Endodermal cell (in vitro differentiated cells): ENCODE measurements around the gene CEP76. TPM values are rescaled to one million over a fixed set of nuclear protein-coding genes. Genes with fewer than 3 reads are reported as not detected.
A peak's percentile ranks its signal among the peaks of the same experiment; 100 is the strongest.

Experiments
- DNase-seq: peaks from one replicate; pipeline ENCODE4 v3.0.0-alpha.2; 2017
- H3K27ac ChIP-seq: 2 replicates; pipeline ENCODE4 v1.5.1; 2013; ENCODE audit warnings: mild to moderate bottlenecking, low read depth, low read length, moderate library complexity
- H3K27me3 ChIP-seq: 2 replicates; pipeline ENCODE4 v1.6.1; 2013; ENCODE audit warnings: mild to moderate bottlenecking, low read length, moderate library complexity; ENCODE audit not compliant: insufficient read depth, control insufficient read depth, poor library complexity, severe bottlenecking
- H3K36me3 ChIP-seq: 2 replicates; pipeline ENCODE4 v1.7.0; 2013; ENCODE audit warnings: mild to moderate bottlenecking, low read length, moderate library complexity; ENCODE audit not compliant: control insufficient read depth, insufficient read depth
- H3K4me1 ChIP-seq: one replicate; pipeline ENCODE4 v1.7.0; 2013; ENCODE audit warnings: low read length; ENCODE audit not compliant: control insufficient read depth, insufficient read depth
- H3K4me3 ChIP-seq: 2 replicates; pipeline ENCODE4 v1.5.1; 2013; ENCODE audit warnings: mild to moderate bottlenecking, low read length, moderate library complexity
- H3K9ac ChIP-seq: 2 replicates; pipeline ENCODE4 v1.6.1; 2013; ENCODE audit warnings: mild to moderate bottlenecking, low read length, moderate library complexity; ENCODE audit not compliant: poor library complexity, severe bottlenecking; ENCODE audit errors: extremely low read depth
- H3K9me3 ChIP-seq: 2 replicates; pipeline ENCODE4 v1.6.1; 2013; ENCODE audit warnings: mild to moderate bottlenecking, low read length, moderate library complexity; ENCODE audit not compliant: control insufficient read depth
- H3K27ac Mint-ChIP-seq: 2 replicates; pipeline ENCODE4 v1.8.0; 2020; ENCODE audit warnings: mixed read lengths
- H3K27me3 Mint-ChIP-seq: 2 replicates; pipeline ENCODE4 v1.8.0; 2021; ENCODE audit warnings: mild to moderate bottlenecking, mixed read lengths; ENCODE audit not compliant: insufficient read depth
- H3K36me3 Mint-ChIP-seq: 2 replicates; pipeline ENCODE4 v1.8.0; 2020; ENCODE audit warnings: low read depth, mixed read lengths
- H3K4me1 Mint-ChIP-seq: 2 replicates; pipeline ENCODE4 v1.8.0; 2020; ENCODE audit warnings: mixed read lengths
- H3K4me3 Mint-ChIP-seq: 2 replicates; pipeline ENCODE4 v1.8.0; 2020; ENCODE audit warnings: mild to moderate bottlenecking, moderate library complexity, mixed read lengths
- H3K9me3 Mint-ChIP-seq: 2 replicates; pipeline ENCODE4 v1.8.0; 2020; ENCODE audit warnings: mild to moderate bottlenecking, mixed read lengths
- WGBS, 2 experiments: methylation state at CpG; one replicate each; pipeline versions ENCODE4 v1.1.5 to v1.1.7; 2013; ENCODE audit warnings: missing lambda C conversion rate in 2 of 2, mixed read lengths in 1 of 2; ENCODE audit not compliant: insufficient coverage in 1 of 2, insufficient read length in 1 of 2; 5-methylcytosine and 5-hydroxymethylcytosine counted together
- total RNA-seq, 2 donors: library from RNA; stranded (reverse); fragmentation: NEBNext Ultra II Directional in 1 of 2; extraction: Animal tissue kit (Norgen Biotek cat#: 25700) in 1 of 2; gene quantifications; 2 replicates in 1 of 2; 3 replicates in 1 of 2; pipeline ENCODE4 v1.2.1, GENCODE V29; 2021
- TF ChIP-seq, protein P1 (sequence below): fragments of 200-600 bp; sonication (generic); conservative IDR thresholded peaks from 2 replicates; pipeline ENCODE4 v1.5.0; 2021; ENCODE audit warnings: antibody characterized with exemption, mild to moderate bottlenecking

Gene CEP76
- total RNA-seq, 2 donors from 2014 or later, result 17.8 to 19.2 TPM

- H3K27me3 Mint-ChIP-seq, result no peaks in the 10 kb centered on the region
Observed at GRCh38 chr18:12637393-12637792, 65.1 kb downstream of the CEP76 start.

GRCh38 chr18:12631831-12632477 is 70.6 kb downstream of the CEP76 start:
- H3K27ac ChIP-seq, result no peak overlapping the region
- DNase-seq, result no peak
- Mint-ChIP-seq H3K27ac (no peak overlapping the region), H3K4me3 (no peak overlapping the region), H3K36me3 (peaks cover 6% of the 10 kb centered on the region), H3K9me3 (peaks cover 15% of the 10 kb centered on the region), H3K4me1 (peaks cover 11% of the 10 kb centered on the region), H3K27me3 (no peaks in the 10 kb centered on the region)
- H3K4me3 ChIP-seq, result no peak overlapping the region
- peaks cover 3% of the 10 kb centered on the region for H3K4me1 ChIP-seq
- no peaks in the 10 kb centered on the region for H3K9me3 ChIP-seq
- no peaks in the 10 kb centered on the region for H3K27me3 ChIP-seq
- no peak overlapping the region for H3K9ac ChIP-seq
- TF ChIP-seq, protein P1, sequence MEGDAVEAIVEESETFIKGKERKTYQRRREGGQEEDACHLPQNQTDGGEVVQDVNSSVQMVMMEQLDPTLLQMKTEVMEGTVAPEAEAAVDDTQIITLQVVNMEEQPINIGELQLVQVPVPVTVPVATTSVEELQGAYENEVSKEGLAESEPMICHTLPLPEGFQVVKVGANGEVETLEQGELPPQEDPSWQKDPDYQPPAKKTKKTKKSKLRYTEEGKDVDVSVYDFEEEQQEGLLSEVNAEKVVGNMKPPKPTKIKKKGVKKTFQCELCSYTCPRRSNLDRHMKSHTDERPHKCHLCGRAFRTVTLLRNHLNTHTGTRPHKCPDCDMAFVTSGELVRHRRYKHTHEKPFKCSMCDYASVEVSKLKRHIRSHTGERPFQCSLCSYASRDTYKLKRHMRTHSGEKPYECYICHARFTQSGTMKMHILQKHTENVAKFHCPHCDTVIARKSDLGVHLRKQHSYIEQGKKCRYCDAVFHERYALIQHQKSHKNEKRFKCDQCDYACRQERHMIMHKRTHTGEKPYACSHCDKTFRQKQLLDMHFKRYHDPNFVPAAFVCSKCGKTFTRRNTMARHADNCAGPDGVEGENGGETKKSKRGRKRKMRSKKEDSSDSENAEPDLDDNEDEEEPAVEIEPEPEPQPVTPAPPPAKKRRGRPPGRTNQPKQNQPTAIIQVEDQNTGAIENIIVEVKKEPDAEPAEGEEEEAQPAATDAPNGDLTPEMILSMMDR, result no peak
- 68 to 71% methylated on average over 4 to 6 of the region's 6 CpGs for WGBS, 2 experiments
- peaks cover 3% of the 10 kb centered on the region for H3K36me3 ChIP-seq

More at GRCh38 chr18:12637393-12637792, 65.1 kb downstream of the CEP76 start:
- H3K27ac Mint-ChIP-seq, result peak overlapping the region; percentile 86
- H3K36me3 Mint-ChIP-seq, result no peaks in the 10 kb centered on the region
- H3K4me1 ChIP-seq, result no peaks in the 10 kb centered on the region
- H3K27me3 ChIP-seq, result no peaks in the 10 kb centered on the region
- no peaks in the 10 kb centered on the region for H3K36me3 ChIP-seq
- H3K9me3 Mint-ChIP-seq, result no peaks in the 10 kb centered on the region
- no peak for DNase-seq
- H3K4me3 Mint-ChIP-seq, result no peak overlapping the region
- peaks cover 15% of the 10 kb centered on the region for H3K4me1 Mint-ChIP-seq
- no peaks in the 10 kb centered on the region for H3K9me3 ChIP-seq
- H3K9ac ChIP-seq, result no peak overlapping the region
- WGBS, 2 experiments, result 91 to 93% methylated on average over 2 to 3 of the region's 3 CpGs
- no peak overlapping the region for H3K4me3 ChIP-seq
- TF ChIP-seq, protein P1, result no peak
- H3K27ac ChIP-seq, result no peak overlapping the region

DNA sequence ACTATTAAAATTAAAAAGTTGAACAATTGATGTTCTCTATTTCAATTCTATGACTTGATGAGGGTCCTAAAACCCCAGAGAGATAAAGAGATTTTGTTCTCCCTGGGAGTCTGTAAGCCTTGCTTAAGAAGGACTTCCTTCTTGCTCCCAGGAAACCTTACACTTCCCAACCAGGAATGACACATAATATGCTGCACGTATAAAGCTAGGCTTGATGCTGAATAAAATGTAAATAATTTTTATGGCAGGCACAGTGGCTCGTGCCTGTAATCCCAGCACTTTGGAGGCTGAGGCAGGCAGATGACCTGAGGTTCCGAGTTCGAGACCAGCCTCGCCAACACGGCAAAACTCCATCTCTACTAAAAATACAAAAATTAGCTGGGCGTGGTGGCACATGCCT is 72.4 kb downstream of the CEP76 start:
- TF ChIP-seq, protein P1, result no peak
- no peak overlapping the region for H3K9ac ChIP-seq
- Mint-ChIP-seq H3K9me3 (peaks cover 15% of the 10 kb centered on the region), H3K27ac (no peak overlapping the region), H3K4me3 (no peak overlapping the region), H3K36me3 (peaks cover 6% of the 10 kb centered on the region), H3K4me1 (peaks cover 11% of the 10 kb centered on the region), H3K27me3 (no peaks in the 10 kb centered on the region)
- no peaks in the 10 kb centered on the region for H3K27me3 ChIP-seq
- peaks cover 3% of the 10 kb centered on the region for H3K36me3 ChIP-seq
- no peak overlapping the region for H3K27ac ChIP-seq
- no peak for DNase-seq
- 78 to 87% methylated on average over 4 to 7 of the region's 7 CpGs for WGBS, 2 experiments
- no peaks in the 10 kb centered on the region for H3K9me3 ChIP-seq
- H3K4me3 ChIP-seq, result no peak overlapping the region
- peaks cover 3% of the 10 kb centered on the region for H3K4me1 ChIP-seq
